ENCODE data around the gene BICC1.

Gene BICC1

GRCh38 chr10:58515291-58515941 lies 2.7 kb downstream of the BICC1 start:
- no peak for DNase-seq

GRCh38 chr10:58516119-58516518 lies 3.4 kb downstream of the BICC1 start:
- DNase-seq, result peak; percentile 72

- DNase-seq, result no peak
Measured at GRCh38 chr10:58516671-58517070, 4.0 kb downstream of the BICC1 start.

- no peak for DNase-seq
Measured at GRCh38 chr10:58517081-58517480, 4.4 kb downstream of the BICC1 start.

GRCh38 chr10:58517491-58518355 lies 5.1 kb downstream of the BICC1 start:
- no peak for DNase-seq

GRCh38 chr10:58518775-58519174 lies 6.1 kb downstream of the BICC1 start:
- peak; percentile 39 for DNase-seq

- no peak for DNase-seq
Measured at GRCh38 chr10:58529077-58529728, 16.5 kb downstream of the BICC1 start.

- DNase-seq, result peak; percentile 71
Measured at GRCh38 chr10:58531084-58531695, 18.5 kb downstream of the BICC1 start.

GRCh38 chr10:58535311-58535710 lies 22.6 kb downstream of the BICC1 start:
- no peak for DNase-seq

- DNase-seq, result no peak
Measured at GRCh38 chr10:58543141-58543540, 30.5 kb downstream of the BICC1 start.

- DNase-seq, result no peak
Measured at GRCh38 chr10:58544135-58544534, 31.5 kb downstream of the BICC1 start.

- no peak for DNase-seq
Measured at GRCh38 chr10:58545427-58545826, 32.8 kb downstream of the BICC1 start.

GRCh38 chr10:58546137-58546536 lies 33.5 kb downstream of the BICC1 start:
- no peak for DNase-seq

- no peak for DNase-seq
Measured at GRCh38 chr10:58546722-58547445, 34.2 kb downstream of the BICC1 start.

- no peak for DNase-seq
Measured at GRCh38 chr10:58547963-58548362, 35.3 kb downstream of the BICC1 start.

- peak; percentile 19 for DNase-seq
Measured at GRCh38 chr10:58554316-58554715, 41.6 kb downstream of the BICC1 start.

- no peak for DNase-seq
Measured at GRCh38 chr10:58555170-58555929, 42.7 kb downstream of the BICC1 start.

GRCh38 chr10:58555930-58556311 lies 43.2 kb downstream of the BICC1 start:
- DNase-seq, result no peak

GRCh38 chr10:58556516-58557165 lies 44.0 kb downstream of the BICC1 start:
- DNase-seq, result no peak

- no peak for DNase-seq
Measured at GRCh38 chr10:58557714-58558113, 45.0 kb downstream of the BICC1 start.

GRCh38 chr10:58560068-58560467 lies 47.4 kb downstream of the BICC1 start:
- DNase-seq, result no peak

Measured in fibroblast of skin of back (primary cell).